Pericardium fibroblast (primary cell): ENCODE measurements around the gene EBF4. TPM values are rescaled to one million over a fixed set of nuclear protein-coding genes. Genes with fewer than 3 reads are reported as not detected.

ENCODE experiments used
- total RNA-seq: library from RNA; depleted of rRNA; stranded (reverse); fragments of >200 nt; gene quantifications from 2 replicates; pipeline ENCODE4 v1.2.3, GENCODE V29; 2015

Gene EBF4, protein sequence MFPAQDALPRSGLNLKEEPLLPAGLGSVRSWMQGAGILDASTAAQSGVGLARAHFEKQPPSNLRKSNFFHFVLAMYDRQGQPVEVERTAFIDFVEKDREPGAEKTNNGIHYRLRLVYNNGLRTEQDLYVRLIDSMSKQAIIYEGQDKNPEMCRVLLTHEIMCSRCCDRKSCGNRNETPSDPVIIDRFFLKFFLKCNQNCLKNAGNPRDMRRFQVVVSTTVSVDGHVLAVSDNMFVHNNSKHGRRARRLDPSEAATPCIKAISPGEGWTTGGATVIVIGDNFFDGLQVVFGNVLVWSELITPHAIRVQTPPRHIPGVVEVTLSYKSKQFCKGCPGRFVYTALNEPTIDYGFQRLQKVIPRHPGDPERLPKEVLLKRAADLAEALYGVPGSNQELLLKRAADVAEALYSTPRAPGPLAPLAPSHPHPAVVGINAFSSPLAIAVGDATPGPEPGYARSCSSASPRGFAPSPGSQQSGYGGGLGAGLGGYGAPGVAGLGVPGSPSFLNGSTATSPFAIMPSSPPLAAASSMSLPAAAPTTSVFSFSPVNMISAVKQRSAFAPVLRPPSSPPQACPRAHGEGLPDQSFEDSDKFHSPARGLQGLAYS
- 1.7 and 2.1 TPM in 2 replicates for total RNA-seq

GRCh38 chr20:2692036-2692885 is at the start of gene EBF4:
Gene EBF4, plus strand, starts transcription at chr20:2692780. Its CDS starts 866 bp downstream, at chr20:2693646.

GRCh38 chr20:2651772-2652723 is 40.5 kb upstream of the EBF4 start, which contains the start of gene NOP56:
Gene NOP56, plus strand, starts transcription at chr20:2652632. Its CDS starts 29 bp downstream, at chr20:2652661.

GRCh38 chr20:2663887-2664719 is 28.5 kb upstream of the EBF4 start, which contains the start of gene IDH3B:
Gene IDH3B, minus strand, starts transcription at chr20:2664216. Its CDS starts 28 bp downstream, at chr20:2664188.

DNA sequence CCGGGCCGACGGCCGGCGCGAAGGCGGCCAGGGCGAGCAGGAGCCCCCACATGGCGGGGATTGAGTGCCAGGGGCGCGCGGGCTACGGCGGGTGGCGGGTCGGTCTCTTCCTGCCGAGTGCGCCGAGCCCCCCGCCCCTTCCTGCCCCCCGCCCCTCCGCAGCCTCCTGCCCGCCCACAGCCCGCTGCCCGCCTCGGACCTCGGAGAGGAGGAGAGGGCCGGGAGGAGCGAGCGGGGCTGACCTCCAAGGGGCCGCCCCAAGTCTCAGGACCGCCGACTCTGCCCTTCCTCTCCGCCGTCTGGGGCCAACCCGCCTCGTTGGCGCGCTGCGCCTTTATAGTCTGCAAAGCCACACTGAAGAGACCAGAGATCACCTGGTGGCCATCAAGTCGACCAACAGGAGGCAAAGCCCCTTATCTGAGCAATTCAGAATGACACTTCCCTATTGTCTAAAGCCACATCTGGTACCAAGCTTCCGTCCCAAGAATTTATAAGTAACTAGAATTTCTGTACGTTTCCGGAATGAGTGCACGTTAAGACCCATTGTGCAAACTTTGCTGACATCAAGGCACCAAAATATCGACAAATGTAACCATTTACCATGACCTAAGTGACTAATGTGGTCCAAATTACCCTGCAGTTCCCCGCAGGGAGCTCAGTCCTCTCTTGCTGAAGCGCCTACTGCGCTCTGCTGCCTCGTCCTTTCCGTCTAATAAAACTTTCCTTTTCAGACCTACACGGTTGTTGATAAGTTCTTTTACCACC is 108.1 kb downstream of the EBF4 start, which contains the start of gene CPXM1:
Gene CPXM1 (minus strand): TSS at position 107 of the 765 bp plus-strand sequence. CDS start 55 bp downstream, at position 52.

Other genes starting within 250 kb of the EBF4 start
- gene SNRPB, start 222.0 kb upstream of the EBF4 start, total RNA-seq = 203 and 248 TPM in 2 replicates
- gene ZNF343, start 183.9 kb upstream of the EBF4 start, total RNA-seq = 6.6 and 15.9 TPM in 2 replicates
- not detected in 2 replicates for gene TMC2, start 156.2 kb upstream of the EBF4 start, total RNA-seq
- 81.6 and 99.5 TPM in 2 replicates for gene NOP56, start 40.1 kb upstream of the EBF4 start, total RNA-seq
- gene IDH3B, start 28.6 kb upstream of the EBF4 start, total RNA-seq = 70.8 and 86.9 TPM in 2 replicates
- gene CPXM1, start 107.8 kb downstream of the EBF4 start, total RNA-seq = 13.2 and 49.5 TPM in 2 replicates
- 0.47 TPM in 1 of 2 replicates, not detected in the other for gene C20orf141, start 122.2 kb downstream of the EBF4 start, total RNA-seq
- gene TMEM239, start 123.6 kb downstream of the EBF4 start, total RNA-seq = not detected in 2 replicates
- 41.4 and 45.3 TPM in 2 replicates for gene PCED1A, start 147.9 kb downstream of the EBF4 start, total RNA-seq
- gene VPS16, start 148.0 kb downstream of the EBF4 start, total RNA-seq = 25.5 and 45.9 TPM in 2 replicates
- gene PTPRA, start 180.7 kb downstream of the EBF4 start, total RNA-seq = 32.8 and 37.6 TPM in 2 replicates